Ectodermal cell (in vitro differentiated cells): ENCODE measurements around the gene FUT9. TPM values are rescaled to one million over a fixed set of nuclear protein-coding genes. Genes with fewer than 3 reads are reported as not detected.

ENCODE experiments used
- H3K27ac ChIP-seq: 2 replicates; pipeline ENCODE4 v1.7.0; 2013; ENCODE audit warnings: mild to moderate bottlenecking, low read depth, low read length; ENCODE audit not compliant: insufficient read depth, poor library complexity, severe bottlenecking
- H3K27me3 ChIP-seq: 2 replicates; pipeline ENCODE4 v1.7.0; 2013; ENCODE audit warnings: mild to moderate bottlenecking, low read length; ENCODE audit not compliant: insufficient read depth, control insufficient read depth, poor library complexity, severe bottlenecking
- H3K36me3 ChIP-seq: one replicate; pipeline ENCODE4 v1.7.0; 2013; ENCODE audit warnings: low read length; ENCODE audit not compliant: control insufficient read depth, insufficient read depth
- H3K4me1 ChIP-seq: one replicate; pipeline ENCODE4 v1.7.0; 2013; ENCODE audit warnings: low read length; ENCODE audit not compliant: control insufficient read depth, insufficient read depth
- H3K4me3 ChIP-seq: 2 replicates; pipeline ENCODE4 v1.7.0; 2013; ENCODE audit warnings: low read depth, low read length, control low read depth; ENCODE audit not compliant: insufficient read depth
- H3K9me3 ChIP-seq: 2 replicates; pipeline ENCODE4 v1.7.0; 2013; ENCODE audit warnings: mild to moderate bottlenecking, low read length, moderate library complexity; ENCODE audit not compliant: control insufficient read depth
- WGBS, 2 experiments: methylation state at CpG; one replicate each; pipeline ENCODE4 v1.1.7; 2013; ENCODE audit warnings: missing lambda C conversion rate in 2 of 2; 5-methylcytosine and 5-hydroxymethylcytosine counted together
- polyA plus RNA-seq, 4 experiments: library from polyadenylated mRNA; stranded (reverse); fragments of 50-300 nt; gene quantifications; one replicate each; pipeline ENCODE4 v1.2.3, GENCODE V29; 2013

Gene FUT9
- polyA plus RNA-seq (2013, experiment 1 of 4), result 4.8 TPM
- 4.2 TPM for polyA plus RNA-seq (2013, experiment 2 of 4)
- 4.0 TPM for polyA plus RNA-seq (2013, experiment 3 of 4)
- 4.1 TPM for polyA plus RNA-seq (2013, experiment 4 of 4)

DNA sequence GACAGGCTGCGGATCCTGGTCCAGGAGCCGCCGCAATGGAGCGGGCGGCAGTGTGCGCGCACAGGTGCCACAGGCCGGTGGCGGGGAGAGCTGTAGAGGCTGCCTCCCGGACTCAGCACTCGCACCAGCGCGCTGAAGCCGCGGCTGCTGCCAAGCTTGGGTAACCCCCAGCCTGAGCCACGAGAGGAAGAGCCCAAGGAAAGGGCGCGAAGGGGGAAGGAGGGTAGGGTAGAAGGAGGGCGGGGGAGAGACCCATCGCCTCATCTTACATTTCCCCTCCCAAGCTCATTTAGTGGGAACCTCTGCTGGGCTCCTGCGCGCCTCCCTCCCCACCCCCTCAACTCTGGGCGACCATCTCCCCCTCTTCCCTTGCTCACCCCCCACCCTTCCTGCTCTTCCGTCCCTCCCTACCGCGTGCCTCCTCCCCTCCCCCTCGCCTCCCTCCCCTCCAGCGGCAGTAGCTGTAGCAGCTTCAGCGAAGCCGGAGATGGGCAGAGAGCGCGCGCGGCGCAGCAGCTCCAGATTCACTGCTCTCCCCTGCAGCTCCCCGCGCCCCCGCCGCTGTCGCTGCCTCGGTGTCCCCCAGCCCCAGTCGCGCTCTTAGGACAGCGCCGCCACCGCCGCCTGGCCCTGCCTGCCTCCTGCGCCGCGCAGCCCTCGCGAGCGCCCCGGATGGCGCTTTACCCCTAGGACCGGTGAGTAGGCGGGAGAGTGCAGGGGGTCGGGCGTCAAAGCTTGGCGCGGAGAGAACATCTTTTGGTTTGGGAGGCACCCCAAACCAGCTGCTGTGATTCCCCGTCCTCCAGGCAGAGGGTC is at the start of gene FUT9:
Gene FUT9, plus strand, starts transcription at position 457 of the 816 bp plus-strand sequence. CDS start 187,182 bp downstream, outside the sequence.
- WGBS, 2 experiments, result 0% methylated on average over 60 to 62 of the region's 62 CpGs
- Histone ChIP-seq H3K27me3 (peaks cover 5% of the 10 kb centered on the region), H3K4me3 (peak within 1 kb of the TSS; percentile 71), H3K9me3 (no peaks in the 10 kb centered on the region), H3K4me1 (no peaks in the 10 kb centered on the region), H3K27ac (peak within 1 kb of the TSS; percentile 81), H3K36me3 (no peaks in the 10 kb centered on the region)

DNA sequence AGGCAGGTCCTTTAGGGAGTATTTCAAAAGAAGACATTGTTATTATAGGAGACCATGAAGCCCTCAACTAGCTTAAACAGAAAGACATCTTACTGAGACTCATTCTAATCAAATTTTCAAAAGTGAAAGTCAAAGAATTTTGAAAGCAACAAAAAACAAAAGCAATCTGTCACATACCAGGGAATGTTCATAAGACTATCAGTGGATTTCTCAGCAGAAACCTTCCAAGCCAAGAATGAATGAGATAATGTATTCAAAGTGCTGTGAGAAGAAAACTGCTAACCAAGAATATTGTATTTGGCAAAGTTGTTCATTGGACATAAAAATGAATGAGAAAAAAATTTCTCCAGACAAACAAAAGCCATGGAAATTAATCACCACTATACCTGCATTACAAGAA is 48.2 kb upstream of the FUT9 start:
- no peaks in the 10 kb centered on the region for H3K36me3 ChIP-seq
- H3K27me3 ChIP-seq, result no peaks in the 10 kb centered on the region
- no peaks in the 10 kb centered on the region for H3K4me1 ChIP-seq
- no peak overlapping the region for H3K4me3 ChIP-seq
- H3K9me3 ChIP-seq, result no peaks in the 10 kb centered on the region
- H3K27ac ChIP-seq, result no peak overlapping the region

DNA sequence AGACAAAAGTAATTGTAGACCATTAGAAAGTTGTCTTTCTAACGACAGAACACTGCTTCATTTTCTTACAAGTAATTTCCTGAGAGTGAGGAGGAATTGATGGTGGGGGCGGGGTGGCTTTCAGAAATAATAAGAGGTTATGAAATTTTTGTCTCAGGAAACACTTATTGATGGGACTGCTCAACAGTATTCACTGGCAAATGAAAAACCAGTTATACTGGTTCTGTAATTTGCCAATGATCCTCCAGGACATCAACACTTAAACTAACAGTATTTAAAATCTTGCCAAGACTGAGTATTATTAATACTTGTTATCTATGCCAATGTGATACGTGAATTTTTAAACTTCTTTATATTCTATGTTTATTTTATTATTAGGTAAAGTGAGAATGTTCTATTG is 41.8 kb upstream of the FUT9 start:
- H3K9me3 ChIP-seq, result no peaks in the 10 kb centered on the region
- H3K4me1 ChIP-seq, result no peaks in the 10 kb centered on the region

DNA sequence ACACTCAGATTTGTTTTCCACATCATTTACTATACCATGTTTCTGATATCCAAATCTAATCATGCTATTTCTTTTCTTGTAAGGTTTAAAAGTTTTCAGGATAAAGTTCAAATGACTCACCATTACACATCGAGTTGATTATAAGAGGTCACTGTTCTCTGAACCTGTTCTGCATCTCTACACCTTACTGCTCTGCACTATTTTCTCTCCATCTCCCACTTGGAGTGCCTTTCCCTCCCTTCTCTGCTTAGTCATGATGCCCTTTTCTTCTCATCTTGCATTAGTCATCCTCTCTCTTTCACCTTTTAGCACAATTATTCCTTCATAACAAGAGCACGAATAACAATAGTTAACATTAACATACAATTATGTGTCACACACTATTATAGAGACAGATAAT is 37.5 kb upstream of the FUT9 start:
- no peaks in the 10 kb centered on the region for H3K4me1 ChIP-seq
- H3K9me3 ChIP-seq, result no peaks in the 10 kb centered on the region
- no peaks in the 10 kb centered on the region for H3K36me3 ChIP-seq
- WGBS, 2 experiments, result 93% methylated on average over 2 of the region's 2 CpGs
- no peak overlapping the region for H3K27ac ChIP-seq
- no peaks in the 10 kb centered on the region for H3K27me3 ChIP-seq
- no peak overlapping the region for H3K4me3 ChIP-seq

More for the DNA sequence above, 41.8 kb upstream of the FUT9 start:
- Histone ChIP-seq H3K4me3 (no peak overlapping the region), H3K36me3 (no peaks in the 10 kb centered on the region), H3K27me3 (no peaks in the 10 kb centered on the region), H3K27ac (no peak overlapping the region)
- WGBS, 2 experiments, result 84 to 94% methylated on average over 2 of the region's 3 CpGs

DNA sequence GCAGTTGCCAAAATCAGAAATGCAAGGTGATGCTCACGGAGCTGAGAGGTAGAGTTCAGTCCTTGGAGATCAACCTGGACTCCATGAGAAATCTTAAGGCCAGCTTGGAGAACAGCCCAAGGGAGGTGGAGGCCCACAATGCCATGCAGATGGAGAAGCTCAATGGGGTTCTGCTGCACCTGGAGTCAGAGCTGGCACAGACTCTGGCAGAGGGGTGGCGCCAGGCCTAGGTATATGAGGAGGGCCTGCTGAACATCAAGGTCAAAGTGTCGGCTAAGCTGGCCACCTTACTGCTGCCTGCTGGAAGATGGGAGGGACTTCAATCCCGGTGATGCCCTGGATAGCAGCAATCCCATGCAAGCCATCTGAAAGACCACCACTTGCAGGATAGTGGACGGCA is 23.9 kb upstream of the FUT9 start:
- WGBS, 2 experiments, result 91 to 93% methylated on average over 5 of the region's 5 CpGs
- Histone ChIP-seq H3K4me1 (no peaks in the 10 kb centered on the region), H3K4me3 (no peak overlapping the region), H3K27ac (no peak overlapping the region), H3K36me3 (no peaks in the 10 kb centered on the region), H3K27me3 (no peaks in the 10 kb centered on the region), H3K9me3 (no peaks in the 10 kb centered on the region)

DNA sequence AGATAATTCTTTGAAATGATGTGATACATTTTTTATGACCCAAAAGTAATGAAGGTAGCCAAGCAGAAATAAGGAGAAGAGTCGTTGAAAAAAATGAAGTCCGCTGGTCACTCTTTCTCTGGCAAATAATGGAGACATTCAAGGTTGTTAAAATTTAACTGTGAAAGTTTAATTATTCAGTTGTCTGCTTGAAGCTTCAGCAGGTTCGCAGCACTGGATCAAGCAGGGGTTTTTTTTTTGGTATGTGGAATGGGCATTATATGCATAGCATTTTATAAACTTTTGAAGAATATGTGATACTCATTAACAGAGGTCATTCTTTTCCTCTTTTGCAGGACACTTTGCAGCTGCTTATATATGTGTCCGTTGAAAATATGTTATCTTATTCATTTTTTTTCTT is 21.6 kb upstream of the FUT9 start:
- H3K36me3 ChIP-seq, result no peaks in the 10 kb centered on the region
- no peaks in the 10 kb centered on the region for H3K9me3 ChIP-seq
- H3K4me3 ChIP-seq, result no peak overlapping the region
- H3K27me3 ChIP-seq, result no peaks in the 10 kb centered on the region
- no peak overlapping the region for H3K27ac ChIP-seq
- WGBS, 2 experiments, result 90 to 92% methylated on average over 2 to 3 of the region's 4 CpGs
- no peaks in the 10 kb centered on the region for H3K4me1 ChIP-seq

DNA sequence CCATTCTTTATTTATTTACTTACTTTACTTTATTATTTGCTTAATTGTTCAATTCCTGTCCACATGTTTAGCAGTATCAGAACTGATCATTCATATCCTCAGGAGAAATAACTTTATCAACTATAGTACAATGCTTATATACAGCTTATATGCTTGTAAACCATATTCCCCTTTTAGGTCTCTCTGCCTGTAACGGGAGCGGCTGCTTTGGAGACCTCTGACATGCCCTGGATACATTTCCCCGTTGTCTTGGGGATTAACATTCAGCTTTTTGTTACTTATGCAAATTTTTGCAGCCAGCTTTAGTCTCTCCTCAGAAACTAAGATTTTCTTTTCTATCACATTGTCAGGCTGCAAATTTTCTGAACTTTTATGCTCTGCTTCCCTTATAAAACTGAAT is 17.6 kb upstream of the FUT9 start:
- no peaks in the 10 kb centered on the region for H3K36me3 ChIP-seq
- no peak overlapping the region for H3K27ac ChIP-seq
- no peaks in the 10 kb centered on the region for H3K9me3 ChIP-seq
- no peaks in the 10 kb centered on the region for H3K4me1 ChIP-seq
- no peak overlapping the region for H3K4me3 ChIP-seq
- 44 to 46% methylated on average over 3 of the region's 3 CpGs for WGBS, 2 experiments
- no peaks in the 10 kb centered on the region for H3K27me3 ChIP-seq

DNA sequence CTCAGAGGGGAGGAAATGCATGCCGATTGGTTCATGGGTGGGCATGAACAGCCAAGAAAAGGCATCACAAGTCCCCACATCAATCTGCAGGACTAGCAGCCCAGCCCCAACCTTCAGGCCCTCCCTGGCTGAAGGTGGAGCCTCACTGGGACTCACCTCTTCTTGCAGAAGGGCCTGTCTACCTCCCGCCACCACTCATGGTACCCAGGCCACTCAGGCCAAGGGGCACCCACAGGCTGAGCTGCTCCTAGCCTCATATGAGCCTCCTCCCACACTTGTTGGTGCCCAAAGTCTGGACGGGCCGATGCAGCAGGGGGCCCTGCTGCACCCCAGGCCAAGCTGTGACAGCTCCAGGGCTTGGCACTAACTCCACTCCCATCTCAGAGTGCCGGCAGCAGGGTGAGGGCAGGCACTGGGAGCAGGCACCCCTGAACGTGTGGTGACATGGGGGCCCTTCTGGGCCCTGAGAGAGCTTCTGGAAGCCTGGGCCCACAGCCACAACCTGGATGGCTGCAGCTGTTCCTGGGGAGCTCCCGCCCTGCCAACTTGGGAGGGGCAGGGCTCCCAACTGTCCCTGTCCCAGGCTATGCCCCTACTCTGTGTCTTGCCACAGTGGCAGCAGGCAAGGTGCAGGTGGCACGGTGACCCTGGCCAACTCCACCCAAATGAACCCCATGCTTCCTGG is 13.7 kb upstream of the FUT9 start:
- Histone ChIP-seq H3K27me3 (no peaks in the 10 kb centered on the region), H3K36me3 (no peaks in the 10 kb centered on the region), H3K4me1 (no peaks in the 10 kb centered on the region), H3K4me3 (no peak overlapping the region), H3K9me3 (no peaks in the 10 kb centered on the region), H3K27ac (no peak overlapping the region)
- WGBS, 2 experiments, result 93% methylated on average over 8 of the region's 8 CpGs

DNA sequence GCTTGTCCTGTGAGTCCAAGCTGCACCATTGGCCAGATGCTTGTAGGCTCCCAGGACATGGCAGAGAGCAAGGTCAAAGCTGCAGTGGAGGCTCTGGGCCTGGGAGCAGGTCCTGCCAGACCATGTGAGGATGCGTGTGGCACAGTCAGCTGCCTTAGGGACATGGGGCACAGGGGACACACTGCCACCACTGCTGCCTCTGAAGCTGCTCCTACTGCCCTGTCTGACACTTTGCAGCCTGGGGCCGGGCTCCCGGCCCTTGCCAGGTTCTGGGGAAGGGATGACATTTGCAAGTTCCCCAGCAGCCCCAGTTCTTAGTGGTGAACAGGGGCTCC is 13.2 kb upstream of the FUT9 start:
- Histone ChIP-seq H3K36me3 (no peaks in the 10 kb centered on the region), H3K9me3 (no peaks in the 10 kb centered on the region), H3K27me3 (no peaks in the 10 kb centered on the region), H3K27ac (no peak overlapping the region), H3K4me3 (no peak overlapping the region), H3K4me1 (no peaks in the 10 kb centered on the region)
- WGBS, 2 experiments, result 62 to 65% methylated on average over 3 of the region's 3 CpGs

DNA sequence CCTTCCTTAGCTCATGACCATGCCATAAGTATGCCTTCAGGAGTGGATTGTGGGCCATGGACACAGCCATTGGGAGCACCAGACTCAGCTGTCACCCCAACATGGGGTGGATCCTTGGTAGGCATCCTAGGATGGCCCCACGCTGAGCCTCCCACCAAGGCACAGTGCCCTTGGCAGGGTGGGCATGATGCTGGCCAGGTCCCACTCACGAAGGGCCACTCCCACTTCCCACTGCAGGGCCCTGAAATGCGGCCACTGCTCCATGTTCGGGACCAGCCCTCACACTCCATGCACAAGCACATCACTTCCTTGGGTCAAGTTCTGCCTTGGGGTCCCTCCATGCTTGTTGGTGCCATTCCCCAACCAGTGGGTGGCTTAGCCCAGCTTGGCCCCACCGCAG is 12.9 kb upstream of the FUT9 start:
- no peaks in the 10 kb centered on the region for H3K9me3 ChIP-seq
- H3K27me3 ChIP-seq, result no peaks in the 10 kb centered on the region
- H3K27ac ChIP-seq, result no peak overlapping the region
- no peaks in the 10 kb centered on the region for H3K36me3 ChIP-seq
- H3K4me3 ChIP-seq, result no peak overlapping the region
- WGBS, 2 experiments, result 90 to 92% methylated on average over 5 of the region's 5 CpGs
- H3K4me1 ChIP-seq, result no peaks in the 10 kb centered on the region
